ENCODE results near the gene MMD2.

DNA sequence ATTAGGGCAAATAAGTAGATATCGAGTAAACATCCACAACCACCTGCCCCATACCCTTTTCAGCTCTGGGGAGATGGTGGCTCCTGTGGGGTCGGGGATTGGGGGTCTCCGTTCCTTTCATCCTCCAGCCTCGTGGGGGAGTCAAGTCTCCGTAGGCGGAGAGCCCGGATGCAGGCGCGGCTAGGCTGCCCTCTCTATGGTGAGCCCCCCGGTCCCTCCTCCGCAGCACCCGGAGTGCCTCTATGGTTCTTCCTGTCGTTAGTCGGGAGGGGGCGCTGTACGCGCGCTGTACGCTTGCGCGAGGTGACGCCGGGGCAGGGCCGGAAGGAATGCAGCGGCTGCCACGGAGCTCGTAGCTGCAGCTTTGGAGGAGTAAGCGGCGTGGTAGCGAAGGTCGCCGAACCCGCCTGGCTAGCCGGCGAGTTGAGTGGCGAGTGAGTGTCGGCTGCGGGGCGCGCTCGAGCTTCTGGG is 14.8 kb upstream of the MMD2 start:
- TF ChIP-seq, protein P1, sequence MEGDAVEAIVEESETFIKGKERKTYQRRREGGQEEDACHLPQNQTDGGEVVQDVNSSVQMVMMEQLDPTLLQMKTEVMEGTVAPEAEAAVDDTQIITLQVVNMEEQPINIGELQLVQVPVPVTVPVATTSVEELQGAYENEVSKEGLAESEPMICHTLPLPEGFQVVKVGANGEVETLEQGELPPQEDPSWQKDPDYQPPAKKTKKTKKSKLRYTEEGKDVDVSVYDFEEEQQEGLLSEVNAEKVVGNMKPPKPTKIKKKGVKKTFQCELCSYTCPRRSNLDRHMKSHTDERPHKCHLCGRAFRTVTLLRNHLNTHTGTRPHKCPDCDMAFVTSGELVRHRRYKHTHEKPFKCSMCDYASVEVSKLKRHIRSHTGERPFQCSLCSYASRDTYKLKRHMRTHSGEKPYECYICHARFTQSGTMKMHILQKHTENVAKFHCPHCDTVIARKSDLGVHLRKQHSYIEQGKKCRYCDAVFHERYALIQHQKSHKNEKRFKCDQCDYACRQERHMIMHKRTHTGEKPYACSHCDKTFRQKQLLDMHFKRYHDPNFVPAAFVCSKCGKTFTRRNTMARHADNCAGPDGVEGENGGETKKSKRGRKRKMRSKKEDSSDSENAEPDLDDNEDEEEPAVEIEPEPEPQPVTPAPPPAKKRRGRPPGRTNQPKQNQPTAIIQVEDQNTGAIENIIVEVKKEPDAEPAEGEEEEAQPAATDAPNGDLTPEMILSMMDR (IDR thresholded peaks at IDR 0.05; ENCODE audit: insufficient read depth, low read length, poor library complexity, severe bottlenecking) = peak; percentile 93
- no peak for TF ChIP-seq EZH2phosphoT487 (conservative IDR thresholded peaks at IDR 0.05; ENCODE audit: low read length)
